Measurements from ENCODE around the gene PCDHGA3.

- TF ChIP-seq REST (IDR thresholded peaks at IDR 0.05; ENCODE audit: insufficient read depth in 1 of 2, low read depth in 2 of 2, low read length in 2 of 2) (no peak), POLR2AphosphoS5 (IDR thresholded peaks at IDR 0.05; ENCODE audit: low read depth, low read length) (no peak), SIN3A (IDR thresholded peaks at IDR 0.05; ENCODE audit: borderline replicate concordance, insufficient read depth, low read length) (no peak), TAF1 (IDR thresholded peaks at IDR 0.05; ENCODE audit: borderline replicate concordance, insufficient read depth, low read length) (no peak)
Measured at GRCh38 chr5:141366016-141366896, 22.6 kb downstream of the PCDHGA3 start.
